ENCODE data around the gene ATXN7L1. TPM values are rescaled to one million over a fixed set of nuclear protein-coding genes. Genes with fewer than 3 reads are reported as not detected.

Gene ATXN7L1
- total RNA-seq, 2 experiments from 2014 or later, result 0.59 TPM; not detected in 1

- Histone ChIP-seq H3K9me3 (ENCODE audit: low read length) (no peaks in the 10 kb centered on the region), H2AFZ (ENCODE audit: low read length) (no peak overlapping the region), H3K36me3 (ENCODE audit: insufficient read depth, low read length) (no peaks in the 10 kb centered on the region), H3K9me2 (ENCODE audit: insufficient read depth, low read length) (no peaks in the 10 kb centered on the region), H4K20me1 (ENCODE audit: insufficient read depth, low read length) (no peaks in the 10 kb centered on the region), H3K4me1 (ENCODE audit: insufficient read depth, low read length, poor library complexity, severe bottlenecking) (no peaks in the 10 kb centered on the region), H3K27ac (ENCODE audit: low read depth, low read length, poor library complexity, severe bottlenecking) (no peak overlapping the region), H3K4me2 (ENCODE audit: low read length) (no peak overlapping the region), H3K79me2 (ENCODE audit: insufficient read depth, low read depth, low read length) (no peaks in the 10 kb centered on the region), H3K4me3 (ENCODE audit: low read depth, low read length, poor library complexity, severe bottlenecking) (no peak overlapping the region)
- intact Hi-C loops (cut with micrococcal nuclease; ENCODE audit: unreplicated experiment), result no loop called here
- TF ChIP-seq CTCF (conservative IDR thresholded peaks at IDR 0.05; ENCODE audit: low read length) (no peak), EZH2phosphoT487 (IDR thresholded peaks at IDR 0.05; ENCODE audit: borderline replicate concordance, low read depth, low read length) (no peak)
- DNase-seq (ENCODE audit: low spot score), result no peak
- POLR2A ChIA-PET, result no interaction called here
- CTCF ChIA-PET (ENCODE audit: unreplicated experiment), result no interaction called here
- BruUV-seq (replicated peaks), result no TSS peak
Observed at GRCh38 chr7:105614341-105614840, 262.0 kb downstream of the ATXN7L1 start.

- BruUV-seq (replicated peaks), result no TSS peak
Observed at GRCh38 chr7:105613611-105614330, 262.6 kb downstream of the ATXN7L1 start.

More at GRCh38 chr7:105613611-105614330, 262.6 kb downstream of the ATXN7L1 start:
- no peak for DNase-seq (ENCODE audit: low spot score)
- Histone ChIP-seq H4K20me1 (ENCODE audit: insufficient read depth, low read length) (no peaks in the 10 kb centered on the region), H3K4me2 (ENCODE audit: low read length) (no peak overlapping the region), H3K27ac (ENCODE audit: low read depth, low read length, poor library complexity, severe bottlenecking) (no peak overlapping the region), H3K9me3 (ENCODE audit: low read length) (no peaks in the 10 kb centered on the region), H3K4me1 (ENCODE audit: insufficient read depth, low read length, poor library complexity, severe bottlenecking) (no peaks in the 10 kb centered on the region), H2AFZ (ENCODE audit: low read length) (no peak overlapping the region), H3K9me2 (ENCODE audit: insufficient read depth, low read length) (no peaks in the 10 kb centered on the region), H3K79me2 (ENCODE audit: insufficient read depth, low read depth, low read length) (no peaks in the 10 kb centered on the region), H3K36me3 (ENCODE audit: insufficient read depth, low read length) (no peaks in the 10 kb centered on the region), H3K4me3 (ENCODE audit: low read depth, low read length, poor library complexity, severe bottlenecking) (no peak overlapping the region)
- intact Hi-C loops (cut with micrococcal nuclease; ENCODE audit: unreplicated experiment), result no loop called here
- POLR2A ChIA-PET, result no interaction called here
- CTCF ChIA-PET (ENCODE audit: unreplicated experiment), result no interaction called here
- TF ChIP-seq EZH2phosphoT487 (IDR thresholded peaks at IDR 0.05; ENCODE audit: borderline replicate concordance, low read depth, low read length) (no peak), CTCF (conservative IDR thresholded peaks at IDR 0.05; ENCODE audit: low read length) (no peak)

All from OCI-LY7 (cell line).